ENCODE data around the gene GZMB.

DNA sequence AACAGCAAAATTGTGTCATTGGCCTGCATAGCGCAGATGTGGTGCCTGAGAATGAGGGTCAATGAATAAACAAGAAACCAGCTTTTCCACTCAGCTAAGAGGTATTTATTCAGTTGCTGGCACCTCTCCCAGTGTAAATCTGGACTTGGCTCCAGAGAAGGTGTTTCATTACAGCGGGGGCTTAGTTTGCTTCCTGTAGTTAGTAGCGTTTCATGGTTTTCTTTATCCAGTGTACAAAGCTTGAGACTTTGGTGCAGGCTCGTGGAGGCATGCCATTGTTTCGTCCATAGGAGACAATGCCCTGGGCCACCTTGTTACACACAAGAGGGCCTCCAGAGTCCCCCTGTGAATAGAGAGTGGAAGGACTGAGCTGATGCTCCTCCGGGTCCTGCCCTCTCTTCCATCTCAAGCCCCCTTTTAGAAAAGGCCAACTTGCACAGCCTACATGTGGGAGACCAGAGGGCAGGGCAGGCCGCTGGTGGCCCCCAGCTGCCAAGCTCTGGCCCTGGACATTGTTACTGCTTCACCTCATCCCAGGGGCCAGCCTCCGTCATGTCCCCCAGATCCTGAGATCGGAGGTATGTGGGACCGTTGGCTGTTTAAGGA lies 3.0 kb downstream of the GZMB start:
- no peak for TF ChIP-seq TAF1 (IDR thresholded peaks at IDR 0.05; ENCODE audit: low read depth, low read length)
- TF ChIP-seq POU2F2 (IDR thresholded peaks at IDR 0.05; ENCODE audit: low read depth, low read length) = no peak
- TF ChIP-seq POLR2A (IDR thresholded peaks at IDR 0.05; ENCODE audit: low read depth, low read length) = no peak
